CD4-positive, alpha-beta T cell treated with Interleukin-21 for 1 hour (primary cell): Measurements from ENCODE around the gene CENPN.

Experiments
- DNase-seq: peaks from one replicate; pipeline ENCODE4 v3.0.0-alpha.2; 2020

CENPN gene

GRCh38 chr16:81006813-81007695, at the start of gene CENPN, which contains the start of gene CMC2:
TSS of gene CENPN (plus strand) at chr16:81007214. CDS start at chr16:81011940, 4,726 bp downstream.
TSS of gene CMC2 (minus strand) at chr16:81006885. CDS start at chr16:80997394, 9,491 bp downstream.
- DNase-seq, result peak; percentile 98

- no peak for DNase-seq
Measured at GRCh38 chr16:80958284-80958683, 48.7 kb upstream of the CENPN start.

- no peak for DNase-seq
Measured at GRCh38 chr16:80962879-80963278, 44.1 kb upstream of the CENPN start.

- DNase-seq, result no peak
Measured at GRCh38 chr16:80964351-80964750, 42.7 kb upstream of the CENPN start.

- no peak for DNase-seq
Measured at GRCh38 chr16:80966617-80967016, 40.4 kb upstream of the CENPN start.

GRCh38 chr16:80968386-80969113, 38.5 kb upstream of the CENPN start:
- DNase-seq, result no peak

- DNase-seq, result no peak
Measured at GRCh38 chr16:80969114-80969484, 37.9 kb upstream of the CENPN start.

- no peak for DNase-seq
Measured at GRCh38 chr16:80971819-80972218, 35.2 kb upstream of the CENPN start.

GRCh38 chr16:80972611-80973010, 34.4 kb upstream of the CENPN start:
- no peak for DNase-seq

GRCh38 chr16:80973991-80974390, 33.0 kb upstream of the CENPN start:
- DNase-seq, result no peak

GRCh38 chr16:80974649-80975376, 32.2 kb upstream of the CENPN start:
- DNase-seq, result peak; percentile 15

GRCh38 chr16:80976946-80977345, 30.1 kb upstream of the CENPN start:
- no peak for DNase-seq

- DNase-seq, result no peak
Measured at GRCh38 chr16:80981103-80981502, 25.9 kb upstream of the CENPN start.

- no peak for DNase-seq
Measured at GRCh38 chr16:80982646-80983045, 24.4 kb upstream of the CENPN start.

GRCh38 chr16:80984124-80984892, 22.7 kb upstream of the CENPN start:
- no peak for DNase-seq

- no peak for DNase-seq
Measured at GRCh38 chr16:80985611-80986010, 21.4 kb upstream of the CENPN start.

- DNase-seq, result no peak
Measured at GRCh38 chr16:80986557-80986956, 20.5 kb upstream of the CENPN start.

GRCh38 chr16:80988756-80989155, 18.3 kb upstream of the CENPN start:
- DNase-seq, result no peak

- DNase-seq, result no peak
Measured at GRCh38 chr16:80989801-80990200, 17.2 kb upstream of the CENPN start.

- no peak for DNase-seq
Measured at GRCh38 chr16:80990577-80990976, 16.4 kb upstream of the CENPN start.

- no peak for DNase-seq
Measured at GRCh38 chr16:80990978-80991377, 16.0 kb upstream of the CENPN start.

- DNase-seq, result no peak
Measured at GRCh38 chr16:80991792-80992430, 15.1 kb upstream of the CENPN start.
